ENCODE results near the gene DRC1. TPM values are rescaled to one million over a fixed set of nuclear protein-coding genes. Genes with fewer than 3 reads are reported as not detected.

The DRC1 gene
- total RNA-seq, 1 experiment from 2014 or later: not detected

DNA sequence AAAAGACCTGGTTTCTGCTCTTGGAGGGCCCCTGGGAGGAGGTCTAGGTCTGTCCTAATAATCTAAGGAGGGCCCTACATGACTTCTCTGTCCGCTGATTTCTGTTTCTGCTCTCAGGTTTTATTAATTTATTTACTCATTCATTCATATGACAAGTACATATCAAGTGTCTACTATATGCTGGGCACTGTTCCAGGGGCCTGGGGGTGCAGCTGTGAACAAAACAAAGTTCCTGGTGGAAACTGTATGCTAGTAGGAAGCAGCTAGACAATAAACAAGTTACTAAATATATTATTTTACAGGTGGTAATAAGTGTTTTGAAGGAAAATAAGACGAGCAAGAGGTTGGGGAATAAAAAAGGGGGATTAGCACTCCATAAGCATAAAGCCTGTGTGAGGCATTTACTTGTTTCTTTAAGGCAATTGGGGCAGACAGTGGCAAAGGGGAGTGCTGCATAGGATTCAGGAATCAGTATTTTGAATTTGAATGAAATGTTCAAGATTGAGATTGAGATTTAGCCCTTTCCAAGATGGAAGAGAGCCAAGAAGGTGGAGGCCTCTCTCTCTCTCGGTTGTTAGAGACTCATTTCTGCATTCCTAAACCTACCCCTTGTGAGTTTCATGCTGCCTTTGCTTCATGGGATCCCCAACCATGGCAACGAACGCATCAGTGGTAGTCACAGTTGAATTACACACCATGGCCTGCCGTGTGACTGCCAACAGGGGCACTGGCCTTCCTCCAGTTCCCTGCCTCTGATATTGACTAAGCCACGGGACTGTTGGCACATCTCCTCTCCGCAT lies 28.3 kb downstream of the DRC1 start:
- no peak for DNase-seq
- Histone ChIP-seq H4K5ac (ENCODE audit: insufficient read length, low read depth, low read length) (no peak overlapping the region), H3K27me3 (ENCODE audit: insufficient read depth, low read length) (no peaks in the 10 kb centered on the region), H3K18ac (ENCODE audit: insufficient read length, low read depth, low read length) (no peak overlapping the region), H4K91ac (ENCODE audit: insufficient read length, low read depth, low read length) (no peak overlapping the region), H3K4me1 (ENCODE audit: insufficient read depth, low read length) (0 out of 2 replicates have a peak, but pooled peaks cover 1% of the 10 kb centered on the region), H3K79me2 (ENCODE audit: insufficient read depth, low read length) (no peaks in the 10 kb centered on the region), H2BK120ac (ENCODE audit: low read depth, low read length, poor library complexity, severe bottlenecking) (no peak overlapping the region), H3K4me2 (ENCODE audit: insufficient read depth, insufficient read length, low read length) (no peak overlapping the region), H2AK5ac (ENCODE audit: insufficient read length, low read length) (no peak overlapping the region), H3K4ac (ENCODE audit: low read depth, low read length) (no peak overlapping the region), H4K20me1 (ENCODE audit: control insufficient read depth, insufficient read depth, insufficient read length) (no peaks in the 10 kb centered on the region), H2BK5ac (ENCODE audit: insufficient read length, low read length) (no peak overlapping the region), H3K27ac (ENCODE audit: insufficient read length, low read depth, low read length) (no peak overlapping the region), H2AFZ (ENCODE audit: low read length) (no peak overlapping the region), H3K23ac (ENCODE audit: insufficient read length, low read depth, low read length) (no peak overlapping the region), H2BK15ac (ENCODE audit: low read depth, low read length) (no peak overlapping the region), H2BK20ac (ENCODE audit: low read depth, low read length, poor library complexity, severe bottlenecking) (no peak overlapping the region), H3K9me3 (ENCODE audit: control insufficient read depth, low read depth, low read length) (no peaks in the 10 kb centered on the region), H3T11ph (ENCODE audit: low read length) (no peak overlapping the region), H3K14ac (ENCODE audit: insufficient read depth, low read length) (no peak overlapping the region), H3K56ac (ENCODE audit: insufficient read length, low read depth, low read length) (no peak overlapping the region), H4K8ac (replicated peaks; ENCODE audit: insufficient read length, low read depth, low read length) (no peak overlapping the region), H3K23me2 (ENCODE audit: insufficient read length, low read depth, low read length, poor library complexity, severe bottlenecking) (peaks cover 3% of the 10 kb centered on the region), H3K79me1 (ENCODE audit: insufficient read depth, low read depth, low read length, poor library complexity, severe bottlenecking) (no peaks in the 10 kb centered on the region), H2BK12ac (ENCODE audit: insufficient read length, low read depth, low read length) (no peak overlapping the region), H3K9ac (ENCODE audit: extremely low read depth, insufficient read length, low read length) (no peak overlapping the region)
- WGBS (ENCODE audit: extremely low coverage, insufficient read length, low lambda C conversion rate): no CpG with 5 or more reads among the region's 8 CpGs
- Mint-ChIP-seq H3K9me3 (no peaks in the 10 kb centered on the region), H3K27ac (no peak overlapping the region), H3K4me1 (peaks cover 0 to 7% of the 10 kb centered on the region in 2 experiments; a peak in 1 of 4 replicates), H3K27me3 (ENCODE audit: low read depth) (peaks cover 3% of the 10 kb centered on the region; the same call in 1 of the 2 replicates), H3K4me3 (no peak overlapping the region), H3K36me3 (ENCODE audit: insufficient read depth in 1 of 3, low read depth in 3 of 3) (no peaks in the 10 kb centered on the region)
- no peak for TF ChIP-seq CTCF (conservative IDR thresholded peaks at IDR 0.05)
